Kidney (tissue), 14 donors: Measurements from ENCODE around the gene MTA2. TPM values are rescaled to one million over a fixed set of nuclear protein-coding genes. Genes with fewer than 3 reads are reported as not detected.
A peak's percentile ranks its signal among the peaks of the same experiment; 100 is the strongest.
"Not testable (repeated sequence)": the region's sequence is repeated elsewhere in the genome, so short reads cannot be mapped to it uniquely, and the experiment has no call there.

Experiments
- DNase-seq, 5 donors: peaks; one replicate each; pipeline ENCODE4 v3.0.0-alpha.2; 2013 to 2020
- FAIRE-seq: peaks from 2 replicates; lab custom pipeline; 2012; peaks lifted over from hg19 to GRCh38; lab: Jason Lieb, UNC
- H3K27ac ChIP-seq, 2 donors: one replicate each; pipeline ENCODE4 v1.7.0; 2013; ENCODE audit warnings: low read depth in 2 of 2, low read length in 2 of 2, inconsistent platforms in 1 of 2
- H3K27me3 ChIP-seq: one replicate; pipeline ENCODE4 v1.7.1; 2013; ENCODE audit warnings: low read length, inconsistent platforms; ENCODE audit not compliant: control insufficient read depth, insufficient read depth
- H3K36me3 ChIP-seq, 3 donors: one replicate each; pipeline versions ENCODE4 v1.7.0 to v1.7.1; 2013; ENCODE audit warnings: low read length in 3 of 3, control low read depth in 1 of 3, inconsistent platforms in 1 of 3; ENCODE audit not compliant: insufficient read depth in 3 of 3, control insufficient read depth in 2 of 3
- H3K4me1 ChIP-seq, 3 donors: one replicate each; pipeline versions ENCODE4 v1.7.0 to v1.7.1; 2013; ENCODE audit warnings: low read length in 3 of 3, inconsistent platforms in 1 of 3, low read depth in 1 of 3; ENCODE audit not compliant: control insufficient read depth in 2 of 3, insufficient read depth in 2 of 3
- H3K4me3 ChIP-seq, 3 donors: one replicate each; pipeline versions ENCODE4 v1.7.0 to v1.8.1; 2013; ENCODE audit warnings: low read length in 3 of 3, control low read depth in 1 of 3, inconsistent platforms in 1 of 3
- H3K9ac ChIP-seq, 3 donors: one replicate each; pipeline versions ENCODE4 v1.7.0 to v1.7.1; 2013; ENCODE audit warnings: low read length in 3 of 3, control low read depth in 1 of 3, inconsistent platforms in 1 of 3
- H3K9me3 ChIP-seq, 3 donors: one replicate each; pipeline versions ENCODE4 v1.7.0 to v1.7.1; 2013; ENCODE audit warnings: low read length in 3 of 3, control low read depth in 1 of 3, inconsistent platforms in 1 of 3; ENCODE audit not compliant: control insufficient read depth in 2 of 3, insufficient read depth in 1 of 3
- intact Hi-C: fragments of 100-400 bp; cut with DNase I; formaldehyde crosslinking; loops from one replicate; pipeline ENCODE4 v1.11.1; 2022
- polyA plus RNA-seq: library from polyadenylated mRNA; stranded (reverse); fragments of 350-450 nt; fragmentation: Illumina TruSeq; extraction: RNeasy Lipid Tissue Mini Kit (QIAGEN cat#74804); gene quantifications from one replicate; pipeline ENCODE4 v1.2.3, GENCODE V29; 2014; ENCODE audit warnings: low read depth, low replicate concordance; ENCODE audit not compliant: insufficient read depth
- total RNA-seq: library from RNA; stranded (reverse); fragmentation: NEBNext Ultra II Directional; extraction: Animal tissue kit (Norgen Biotek cat#: 25700); gene quantifications from one replicate; pipeline ENCODE4 v1.2.1, GENCODE V29; 2021
- TF ChIP-seq, protein P1 (sequence below): IDR thresholded peaks from 3 replicates; pipeline ENCODE4 v1.5.1; 2012; ENCODE audit warnings: mild to moderate bottlenecking, moderate library complexity, borderline replicate concordance; ENCODE audit not compliant: insufficient read depth; ENCODE audit errors: extremely low read depth
- donor health status: control.
- donor health status: control.
- donor health status: control.
- donor health status: control.
- donor health status: control.
- donor health status: DM: yes; HTN: yes; CAD: no.
- donor health status: Normal renal cell carcinoma (clear cell type).

MTA2 gene
- total and polyA plus RNA-seq, 2 donors from 2014 or later: 34.4 to 71.8 TPM

DNA sequence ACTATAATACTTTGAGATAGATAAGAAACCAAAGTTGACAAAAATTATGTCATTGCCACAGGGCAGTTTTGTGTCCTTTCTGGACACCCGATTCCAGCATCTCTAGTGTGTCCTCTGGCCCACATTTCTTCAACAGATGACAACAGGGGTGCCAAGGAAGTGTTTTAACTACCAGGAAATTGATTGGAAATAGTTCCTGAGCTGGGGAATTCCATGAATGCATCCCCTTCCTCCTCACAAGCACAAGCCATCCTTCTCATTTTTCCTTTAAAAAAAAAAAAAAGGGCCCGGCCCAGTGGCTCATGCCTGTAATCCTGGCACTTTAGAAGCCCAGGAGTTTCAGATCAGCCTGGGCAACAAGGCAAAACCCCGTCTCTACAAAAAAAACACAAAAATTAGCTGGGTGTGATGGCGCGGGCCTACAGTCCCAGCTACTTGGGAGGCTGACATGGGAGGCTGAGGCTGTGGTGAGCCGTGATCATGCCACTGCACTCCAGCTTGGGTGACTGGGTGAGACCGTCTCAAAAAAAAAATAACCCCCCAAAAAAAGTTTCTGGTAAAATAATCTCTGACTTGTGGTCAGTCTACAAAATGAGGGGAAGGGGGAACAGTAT, 20.9 kb upstream of the MTA2 start:
- intact Hi-C loops: no loop called here
- DNase-seq (no peak), FAIRE-seq (no peak)
- Histone ChIP-seq H3K9me3 (no peaks in the 10 kb centered on the region), H3K27me3 (no peaks in the 10 kb centered on the region), H3K4me3 (peak overlapping the region in 2 of 3 donors; percentile 55 to 92), H3K4me1 (peaks cover 5 to 14% (median 7%) of the 10 kb centered on the region in 3 donors), H3K27ac (peak overlapping the region; percentile 85 to 97), H3K9ac (peak overlapping the region in 2 of 3 donors; percentile 60 to 67), H3K36me3 (peaks cover 9 to 25% (median 21%) of the 10 kb centered on the region in 3 donors)
- TF ChIP-seq, protein P1, sequence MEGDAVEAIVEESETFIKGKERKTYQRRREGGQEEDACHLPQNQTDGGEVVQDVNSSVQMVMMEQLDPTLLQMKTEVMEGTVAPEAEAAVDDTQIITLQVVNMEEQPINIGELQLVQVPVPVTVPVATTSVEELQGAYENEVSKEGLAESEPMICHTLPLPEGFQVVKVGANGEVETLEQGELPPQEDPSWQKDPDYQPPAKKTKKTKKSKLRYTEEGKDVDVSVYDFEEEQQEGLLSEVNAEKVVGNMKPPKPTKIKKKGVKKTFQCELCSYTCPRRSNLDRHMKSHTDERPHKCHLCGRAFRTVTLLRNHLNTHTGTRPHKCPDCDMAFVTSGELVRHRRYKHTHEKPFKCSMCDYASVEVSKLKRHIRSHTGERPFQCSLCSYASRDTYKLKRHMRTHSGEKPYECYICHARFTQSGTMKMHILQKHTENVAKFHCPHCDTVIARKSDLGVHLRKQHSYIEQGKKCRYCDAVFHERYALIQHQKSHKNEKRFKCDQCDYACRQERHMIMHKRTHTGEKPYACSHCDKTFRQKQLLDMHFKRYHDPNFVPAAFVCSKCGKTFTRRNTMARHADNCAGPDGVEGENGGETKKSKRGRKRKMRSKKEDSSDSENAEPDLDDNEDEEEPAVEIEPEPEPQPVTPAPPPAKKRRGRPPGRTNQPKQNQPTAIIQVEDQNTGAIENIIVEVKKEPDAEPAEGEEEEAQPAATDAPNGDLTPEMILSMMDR: no peak

DNA sequence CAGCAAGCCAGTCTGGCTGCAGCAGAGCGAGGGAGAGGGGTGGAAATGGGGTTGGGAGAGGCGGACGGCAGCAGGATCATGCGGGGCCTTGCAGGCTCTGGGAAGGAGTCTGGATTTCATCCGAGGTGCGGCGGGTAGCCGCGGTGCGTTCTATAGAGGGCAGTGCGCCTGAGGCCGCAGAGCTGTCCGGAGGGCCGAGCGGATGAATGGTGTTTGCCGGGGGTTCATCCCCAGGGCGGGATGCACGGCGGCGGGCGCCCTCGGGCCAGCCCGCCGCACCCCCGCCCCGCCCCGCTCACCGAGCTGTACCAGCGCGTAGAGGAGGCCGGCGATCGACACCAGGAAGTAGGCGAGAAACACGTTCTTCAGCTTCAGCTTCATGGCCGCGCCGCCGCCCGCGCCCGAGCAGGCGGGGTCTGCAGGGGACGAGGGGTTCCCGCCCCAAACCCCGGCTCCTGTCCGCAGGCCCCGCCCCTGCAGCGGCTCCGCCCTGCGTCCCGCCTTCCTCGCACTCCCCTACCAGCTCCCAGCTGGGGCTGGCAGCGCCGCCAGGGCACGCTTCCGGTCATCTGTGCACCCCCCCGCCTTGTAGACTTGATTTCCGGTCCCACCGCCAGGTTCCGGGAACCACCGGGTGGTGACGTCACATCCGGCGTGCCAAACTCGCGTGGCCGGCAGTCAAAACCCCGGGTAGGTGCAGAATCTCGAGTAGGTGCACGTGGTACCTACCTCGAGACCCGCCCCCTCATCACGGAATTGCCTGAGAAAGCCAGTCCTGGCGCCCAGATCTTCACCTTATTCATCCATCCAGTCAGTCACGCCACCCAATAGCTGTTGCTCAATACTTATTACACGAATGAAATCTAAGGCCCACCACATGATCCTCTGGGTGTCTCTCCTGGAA, 20.2 kb upstream of the MTA2 start, which contains the start of gene B3GAT3:
Gene B3GAT3, minus strand, starts transcription at position 420 of the 904 bp plus-strand sequence. Its CDS starts 39 bp downstream, at position 381.
- Histone ChIP-seq H3K36me3 (peaks cover 6 to 21% (median 18%) of the 10 kb centered on the region in 3 donors), H3K27ac (peak within 1 kb of the TSS; percentile 85 to 97), H3K4me3 (peak within 1 kb of the TSS; percentile 71 to 92 (median 85)), H3K27me3 (no peaks in the 10 kb centered on the region), H3K4me1 (peaks cover 5 to 14% (median 7%) of the 10 kb centered on the region in 3 donors), H3K9me3 (no peaks in the 10 kb centered on the region), H3K9ac (peak within 1 kb of the TSS; percentile 60 to 84 (median 78))
- DNase-seq (peak; percentile 98 to 100 (median 99)), FAIRE-seq (peak; percentile 6)
- TF ChIP-seq, protein P1: peak; percentile 14
- intact Hi-C loops: no loop called here

DNA sequence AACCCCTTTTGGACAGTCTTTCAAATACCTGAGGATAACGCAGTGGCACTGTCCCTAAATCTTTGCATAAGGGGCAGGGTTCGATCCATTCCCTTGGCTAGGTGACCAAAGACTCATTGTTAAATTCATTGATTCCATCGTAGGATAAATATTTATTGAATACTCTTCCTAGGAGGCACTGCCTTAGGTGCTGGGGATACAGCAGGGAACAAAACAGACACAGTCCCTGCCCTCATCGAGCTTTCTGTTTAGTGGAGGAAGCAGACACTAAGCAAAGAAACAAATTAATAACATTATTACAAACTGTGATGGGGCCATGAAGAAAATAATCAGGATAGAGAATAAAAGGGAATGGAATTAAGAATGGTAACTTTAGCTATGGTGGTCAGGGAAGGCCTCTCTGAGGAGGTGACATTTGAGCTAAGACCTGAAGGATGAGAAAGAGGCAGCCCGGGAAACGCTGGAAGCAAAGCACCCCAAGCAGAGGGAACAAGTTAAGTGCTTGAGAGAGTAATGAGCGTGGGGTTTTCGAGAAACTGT, 19.4 kb upstream of the MTA2 start:
- peak overlapping the region; percentile 85 to 97 for H3K27ac ChIP-seq
- peak overlapping the region; percentile 71 to 92 (median 85) for H3K4me3 ChIP-seq
- no peak for FAIRE-seq
- intact Hi-C loops: no loop called here
- no peaks in the 10 kb centered on the region for H3K27me3 ChIP-seq
- DNase-seq: no peak
- H3K36me3 ChIP-seq: peaks cover 0 to 18% (median 11%) of the 10 kb centered on the region in 3 donors
- peaks cover 5 to 14% (median 7%) of the 10 kb centered on the region in 3 donors for H3K4me1 ChIP-seq
- peak overlapping the region; percentile 13 to 84 (median 78) for H3K9ac ChIP-seq
- no peaks in the 10 kb centered on the region for H3K9me3 ChIP-seq
- TF ChIP-seq, protein P1: no peak

DNA sequence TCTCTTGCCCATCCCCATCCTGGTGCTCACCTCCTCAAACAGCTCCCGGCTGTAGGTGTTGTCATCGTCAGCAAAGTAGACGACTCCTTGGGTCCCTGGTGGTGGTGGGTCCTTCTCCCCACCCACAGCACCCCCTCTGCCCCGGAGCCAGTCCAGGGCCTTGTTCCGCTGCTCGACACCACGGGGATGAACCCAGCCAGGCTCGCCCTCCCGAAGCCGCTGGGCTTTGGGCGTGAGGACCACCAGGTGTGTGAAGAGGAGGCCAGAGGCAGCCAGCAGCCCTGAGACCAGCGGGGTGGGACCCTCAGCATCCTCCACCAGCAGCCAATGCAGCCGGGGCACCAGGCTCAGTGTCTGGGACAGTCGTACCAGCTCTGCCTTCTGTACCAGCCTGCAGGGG, 15.3 kb upstream of the MTA2 start:
- intact Hi-C loops, H3K9ac ChIP-seq, H3K36me3 ChIP-seq, H3K27ac ChIP-seq, H3K27me3 ChIP-seq, H3K4me3 ChIP-seq, FAIRE-seq, H3K9me3 ChIP-seq, DNase-seq: not testable (repeated sequence)
- peaks cover 5 to 18% (median 10%) of the 10 kb centered on the region in 3 donors for H3K4me1 ChIP-seq
